GM18502 (cell line): ENCODE results near the gene SLC9A4.

Experiments
- ATAC-seq: cut with Tn5 transposase; IDR thresholded peaks from one replicate; pipeline ENCODE4 v1.9.1; 2021; ENCODE audit warnings: mild to moderate bottlenecking; ENCODE audit not compliant: unreplicated experiment, poor library complexity

Gene SLC9A4

GRCh38 chr2:102473020-102473419, at the start of gene SLC9A4:
TSS of gene SLC9A4 (plus strand) at chr2:102473226. CDS start at chr2:102473760, 534 bp downstream.
- ATAC-seq = no peak

GRCh38 chr2:102423368-102423767, 49.7 kb upstream of the SLC9A4 start:
- ATAC-seq = no peak

GRCh38 chr2:102424754-102425153, 48.3 kb upstream of the SLC9A4 start:
- peak; percentile 95 for ATAC-seq

GRCh38 chr2:102425441-102426132, 47.4 kb upstream of the SLC9A4 start:
- ATAC-seq = no peak

- ATAC-seq = no peak
These were observed 45.8 kb upstream of the SLC9A4 start for GRCh38 chr2:102427249-102427648.

- no peak for ATAC-seq
These were observed 44.5 kb upstream of the SLC9A4 start for GRCh38 chr2:102428573-102428972.

- ATAC-seq = no peak
These were observed 40.6 kb upstream of the SLC9A4 start for GRCh38 chr2:102432386-102432785.

GRCh38 chr2:102433973-102434654, 38.9 kb upstream of the SLC9A4 start:
- ATAC-seq = no peak

- ATAC-seq = peak; percentile 62
These were observed 38.2 kb upstream of the SLC9A4 start for GRCh38 chr2:102434655-102435381.

GRCh38 chr2:102435741-102436140, 37.3 kb upstream of the SLC9A4 start:
- no peak for ATAC-seq

- no peak for ATAC-seq
These were observed 36.7 kb upstream of the SLC9A4 start for GRCh38 chr2:102436323-102436722.

GRCh38 chr2:102437122-102437521, 35.9 kb upstream of the SLC9A4 start:
- ATAC-seq = no peak

- ATAC-seq = no peak
These were observed 34.9 kb upstream of the SLC9A4 start for GRCh38 chr2:102438111-102438510.

GRCh38 chr2:102438578-102438977, 34.4 kb upstream of the SLC9A4 start:
- no peak for ATAC-seq

GRCh38 chr2:102439065-102439695, 33.8 kb upstream of the SLC9A4 start:
- no peak for ATAC-seq

- peak; percentile 79 for ATAC-seq
These were observed 29.8 kb upstream of the SLC9A4 start for GRCh38 chr2:102442967-102443828.

GRCh38 chr2:102444233-102444632, 28.8 kb upstream of the SLC9A4 start:
- ATAC-seq = no peak

GRCh38 chr2:102446936-102447335, 26.1 kb upstream of the SLC9A4 start:
- no peak for ATAC-seq

GRCh38 chr2:102449370-102449974, 23.6 kb upstream of the SLC9A4 start:
- ATAC-seq = peak; percentile 48
